HepG2 (cell line): Measurements from ENCODE around the gene TMEM218. TPM values are rescaled to one million over a fixed set of nuclear protein-coding genes. Genes with fewer than 3 reads are reported as not detected.

Experiments used
- ATAC-seq: fragments of 200-7000 bp; cut with Tn5 transposase; 3 replicates; pipeline ENCODE4 v1.9.1; 2020; ENCODE audit warnings: mild to moderate bottlenecking, moderate library complexity
- BruUV-seq: library from RNA; stranded (reverse); fragments of 400-500 nt; replicated peaks from 2 replicates; lab custom pipeline; 2021; lab: Mats Ljungman, UMichigan
- CTCF ChIA-PET: fragments of 300-600 bp; formaldehyde crosslinking; extraction: SDS; loops from one replicate; lab custom pipeline; 2021; ENCODE audit warnings: low total read pairs, inconsistent platforms, low intra/inter-chr PET ratio; lab: Yijun Ruan, JAX
- POLR2A ChIA-PET: fragments of 350-600 bp; sonication (Branson Sonifier 250); formaldehyde crosslinking; loops from one replicate; lab custom pipeline; 2020; ENCODE audit warnings: antibody characterized with exemption, inconsistent platforms; lab: Yijun Ruan, JAX
- DNase-seq: peaks from one replicate; pipeline ENCODE4 v3.0.0-alpha.2; 2015; ENCODE audit warnings: low spot score
- FAIRE-seq: peaks from 3 replicates; lab custom pipeline; 2011; peaks lifted over from hg19 to GRCh38; lab: Jason Lieb, UNC
- H2AFZ ChIP-seq: one replicate; pipeline ENCODE4 v1.6.1; 2011; ENCODE audit warnings: low read length, inconsistent platforms
- H3K27ac ChIP-seq: fragments of 300-600 bp; 3 replicates; pipeline ENCODE4 v1.8.0; 2011; ENCODE audit warnings: mixed run types, mild to moderate bottlenecking, mixed read lengths, low read length, inconsistent platforms; ENCODE audit not compliant: insufficient read depth; ENCODE audit errors: extremely low read length
- H3K27me3 ChIP-seq, 2 experiments: fragments of 200-600 bp in 1 of 2; 2 replicates in 1 of 2; 3 replicates in 1 of 2; pipeline versions ENCODE4 v1.6.0 to v1.8.0; 2011; ENCODE audit warnings: low read length in 2 of 2, mild to moderate bottlenecking in 2 of 2, moderate library complexity in 2 of 2, inconsistent platforms in 1 of 2; ENCODE audit not compliant: insufficient read depth in 2 of 2, control insufficient read depth in 1 of 2
- H3K36me3 ChIP-seq, 2 experiments: fragments of 200-600 bp in 1 of 2; replicated peaks in 1 of 2; 2 replicates in 1 of 2; 3 replicates in 1 of 2; pipeline versions ENCODE4 v1.5.1 to v1.8.0; 2011; ENCODE audit warnings: low read length in 2 of 2, inconsistent platforms in 1 of 2; ENCODE audit not compliant: insufficient read depth in 2 of 2, control insufficient read depth in 1 of 2
- H3K4me1 ChIP-seq: 2 replicates; pipeline ENCODE4 v1.5.1; 2012; ENCODE audit warnings: low read length, inconsistent platforms; ENCODE audit not compliant: insufficient read depth
- H3K4me2 ChIP-seq: 2 replicates; pipeline ENCODE4 v1.6.0; 2011; ENCODE audit warnings: low read depth, low read length, inconsistent platforms
- H3K4me3 ChIP-seq, 3 experiments: fragments of 200-600 bp in 1 of 3; sonication (generic), shearing (Covaris generic) in 1 of 3; replicated peaks in 1 of 3; 2 replicates each; pipeline ENCODE4 v1.5.1; 2011 to 2016; ENCODE audit warnings: low read length in 3 of 3, inconsistent platforms in 2 of 3, low read depth in 2 of 3, mild to moderate bottlenecking in 2 of 3, control low read depth in 1 of 3, mixed read lengths in 1 of 3; ENCODE audit not compliant: insufficient read depth in 1 of 3
- H3K79me2 ChIP-seq: one replicate; pipeline ENCODE4 v1.6.1; 2011; ENCODE audit warnings: low read length, inconsistent platforms; ENCODE audit not compliant: insufficient read depth
- H3K9ac ChIP-seq: 2 replicates; pipeline ENCODE4 v1.6.0; 2011; ENCODE audit warnings: mild to moderate bottlenecking, low read depth, low read length, inconsistent platforms; ENCODE audit not compliant: insufficient read depth
- H3K9me3 ChIP-seq: 2 replicates; pipeline ENCODE4 v1.5.1; 2012; ENCODE audit warnings: mild to moderate bottlenecking, low read length
- H4K20me1 ChIP-seq: 2 replicates; pipeline ENCODE4 v1.6.0; 2011; ENCODE audit warnings: inconsistent platforms, mild to moderate bottlenecking, low read length, moderate library complexity; ENCODE audit not compliant: insufficient read depth
- BCL6 ChIP-seq: IDR thresholded peaks from 2 replicates; pipeline ENCODE4 v1.6.1; 2016; ENCODE audit warnings: missing genetic modification reagents, missing compliant biosample characterization
- KLF9 ChIP-seq: IDR thresholded peaks from 2 replicates; pipeline ENCODE4 v1.6.1; 2016; ENCODE audit warnings: low read depth
- MIXL1 ChIP-seq: IDR thresholded peaks from 2 replicates; pipeline ENCODE4 v1.6.1; 2016
- NCOA2 ChIP-seq: sonication (generic); formaldehyde crosslinking; IDR thresholded peaks from 2 replicates; pipeline ENCODE4 v1.8.0; 2022; ENCODE audit warnings: inconsistent platforms
- NONO ChIP-seq, 2 experiments: fragments of 450-650 bp in 1 of 2; sonication (generic) in 1 of 2; formaldehyde crosslinking in 1 of 2; IDR thresholded peaks in 1 of 2; conservative IDR thresholded peaks in 1 of 2; 2 replicates each; pipeline versions ENCODE4 v1.6.1 to v1.8.0; 2017 to 2022; ENCODE audit warnings: mild to moderate bottlenecking in 1 of 2, missing genetic modification reagents in 1 of 2, moderate library complexity in 1 of 2
- SRSF4 ChIP-seq: fragments of 200-400 bp; formaldehyde crosslinking; IDR thresholded peaks from one replicate; pipeline ENCODE4 v1.6.1; 2018; ENCODE audit warnings: mild to moderate bottlenecking, low read depth, low read length, moderate library complexity; ENCODE audit not compliant: poor library complexity, severe bottlenecking
- SUZ12 ChIP-seq: fragments of 150-350 bp; IDR thresholded peaks from 2 replicates; pipeline ENCODE4 v1.6.1; 2014; ENCODE audit warnings: low read depth, low read length
- ZFP36 ChIP-seq: fragments of 150-350 bp; IDR thresholded peaks from 2 replicates; pipeline ENCODE4 v1.6.1; 2018; ENCODE audit warnings: borderline replicate concordance, low read length, low read depth; ENCODE audit not compliant: partially characterized antibody
- ZNF550 ChIP-seq: sonication (generic); formaldehyde crosslinking; IDR thresholded peaks from 2 replicates; pipeline ENCODE4 v1.4.0; 2020; ENCODE audit warnings: mild to moderate bottlenecking, missing genetic modification reagents, borderline replicate concordance
- WGBS: methylation state at CpG from one replicate; pipeline ENCODE4 v1.1.6; 2017; ENCODE audit warnings: low lambda C conversion rate; 5-methylcytosine and 5-hydroxymethylcytosine counted together
- in situ Hi-C: cut with HindIII; loops from 2 replicates; pipeline ENCODE4 v1.10.0; 2017; ENCODE audit warnings: low pct_unique_long_range_greater_than_20kb; ENCODE audit not compliant: extremely low pct_ligation_motif_present
- intact Hi-C: fragments of 100-400 bp; cut with micrococcal nuclease; formaldehyde crosslinking; loops from one replicate; pipeline ENCODE4 v1.10.0; 2022; ENCODE audit not compliant: unreplicated experiment
- polyA plus RNA-seq, 8 experiments: library from polyadenylated mRNA; depleted of rRNA in 3 of 8; stranded (reverse) in 7 of 8; unstranded in 1 of 8; fragments of >200 nt; fragmentation: Illumina TruSeq in 4 of 8; extraction: Trizol in 4 of 8; gene quantifications; 2 replicates each; pipeline versions ENCODE4 v1.2.1 to v1.2.3, GENCODE V29; 2011 to 2016; ENCODE audit warnings: low read depth in 4 of 8, missing spikeins in 1 of 8, mixed read lengths in 1 of 8; ENCODE audit not compliant: insufficient read depth in 1 of 8
- total RNA-seq, 5 experiments: library from RNA; depleted of rRNA; stranded (reverse); fragments of >200 nt; fragmentation: Illumina TruSeq; extraction: Trizol; gene quantifications; 2 replicates each; pipeline ENCODE4 v1.2.3, GENCODE V29; 2016; ENCODE audit warnings: low read depth in 1 of 5
- TF ChIP-seq, protein P1 (sequence below): sonication (generic); formaldehyde crosslinking; IDR thresholded peaks from 2 replicates; pipeline ENCODE4 v1.4.0; 2020; ENCODE audit warnings: missing genetic modification reagents
- TF ChIP-seq, protein P2 (sequence below): sonication (generic); formaldehyde crosslinking; IDR thresholded peaks from 2 replicates; pipeline ENCODE4 v1.5.1; 2020; ENCODE audit warnings: mild to moderate bottlenecking, missing genetic modification reagents, moderate library complexity
- TF ChIP-seq, protein P3 (sequence below): sonication (generic); formaldehyde crosslinking; IDR thresholded peaks from 2 replicates; pipeline ENCODE4 v1.5.0; 2020; ENCODE audit warnings: mild to moderate bottlenecking, missing genetic modification reagents
- TF ChIP-seq, protein P4 (sequence below): IDR thresholded peaks from 2 replicates; pipeline ENCODE4 v1.6.1; 2016; ENCODE audit warnings: missing compliant biosample characterization, missing genetic modification reagents, borderline replicate concordance

The TMEM218 gene
- total and polyA plus RNA-seq, 2 of the 13 experiments (the other 11 are each of a cell fraction or from before 2014, with no cell fraction given) = 11.8 to 14.0 TPM

DNA sequence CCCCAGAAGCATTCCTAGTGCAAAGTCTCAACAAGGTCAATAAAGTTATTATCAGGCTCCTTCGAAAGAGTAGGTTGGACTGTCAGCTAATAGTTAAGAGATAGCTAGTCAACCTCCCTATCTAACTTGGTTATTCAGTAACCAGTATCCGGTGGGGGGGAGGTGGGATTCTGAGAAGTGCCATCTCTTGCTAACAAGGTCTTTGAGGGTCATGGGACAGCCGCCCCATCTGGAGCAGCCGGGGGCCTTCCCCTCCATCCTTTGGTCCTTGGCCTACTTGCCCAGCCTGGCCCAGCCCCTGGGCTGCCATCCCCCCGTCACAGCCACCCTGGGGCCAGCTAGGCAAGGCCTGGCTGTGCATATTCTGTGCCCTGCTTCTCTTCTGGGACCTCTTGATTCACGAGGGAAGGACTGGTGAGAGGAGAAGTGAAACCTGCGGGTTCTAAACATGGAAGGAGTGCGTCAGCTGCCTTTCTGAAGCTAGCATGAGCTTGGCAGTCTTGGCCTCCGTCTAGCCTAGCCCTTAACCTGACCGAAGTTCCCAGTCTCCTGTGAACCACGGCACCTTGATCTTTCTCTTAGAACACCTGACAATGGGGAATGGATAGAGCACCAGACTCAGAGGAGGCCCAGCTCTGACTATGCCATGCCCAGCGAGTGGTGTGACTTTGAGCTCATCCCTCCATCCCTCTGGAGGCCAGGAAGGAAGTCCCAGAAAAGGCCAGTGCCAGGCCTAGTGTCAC lies 39.0 kb downstream of the TMEM218 start:
- Histone ChIP-seq H3K4me1 (peaks cover 65% of the 10 kb centered on the region), H3K79me2 (no peaks in the 10 kb centered on the region), H3K4me2 (peak overlapping the region; percentile 77), H3K36me3 (no peaks in the 10 kb centered on the region), H3K9me3 (no peaks in the 10 kb centered on the region), H3K27me3 (peaks cover 0 to 4% of the 10 kb centered on the region in 2 experiments; a peak in 1 of 5 replicates), H2AFZ (no peak overlapping the region), H3K4me3 (no peak overlapping the region; a peak in 2 of 6 replicates), H3K9ac (no peak overlapping the region), H4K20me1 (no peaks in the 10 kb centered on the region), H3K27ac (no peak overlapping the region)
- DNase-seq (peak; percentile 45), ATAC-seq (peak; percentile 15), FAIRE-seq (no peak)
- ChIA-PET CTCF (no interaction called here), POLR2A (interaction anchor here (0.9 to 2.9 kb wide), 4 partner anchors 9 to 118 kb away, joined by 3 to 9 read pairs (median 7); partner anchors contain the start of genes CCDC15, SLC37A2 and TMEM218)
- WGBS = 27% methylated on average over 11 of the region's 12 CpGs
- in situ Hi-C loops = no loop called here
- intact Hi-C loops = no loop called here
- no TSS peak for BruUV-seq
- no peak for TF ChIP-seq ZFP36
- TF ChIP-seq SUZ12 = no peak
- no peak for TF ChIP-seq MIXL1 (CRISPR knock-in tag)
- no peak for TF ChIP-seq KLF9
- TF ChIP-seq, protein P1, sequence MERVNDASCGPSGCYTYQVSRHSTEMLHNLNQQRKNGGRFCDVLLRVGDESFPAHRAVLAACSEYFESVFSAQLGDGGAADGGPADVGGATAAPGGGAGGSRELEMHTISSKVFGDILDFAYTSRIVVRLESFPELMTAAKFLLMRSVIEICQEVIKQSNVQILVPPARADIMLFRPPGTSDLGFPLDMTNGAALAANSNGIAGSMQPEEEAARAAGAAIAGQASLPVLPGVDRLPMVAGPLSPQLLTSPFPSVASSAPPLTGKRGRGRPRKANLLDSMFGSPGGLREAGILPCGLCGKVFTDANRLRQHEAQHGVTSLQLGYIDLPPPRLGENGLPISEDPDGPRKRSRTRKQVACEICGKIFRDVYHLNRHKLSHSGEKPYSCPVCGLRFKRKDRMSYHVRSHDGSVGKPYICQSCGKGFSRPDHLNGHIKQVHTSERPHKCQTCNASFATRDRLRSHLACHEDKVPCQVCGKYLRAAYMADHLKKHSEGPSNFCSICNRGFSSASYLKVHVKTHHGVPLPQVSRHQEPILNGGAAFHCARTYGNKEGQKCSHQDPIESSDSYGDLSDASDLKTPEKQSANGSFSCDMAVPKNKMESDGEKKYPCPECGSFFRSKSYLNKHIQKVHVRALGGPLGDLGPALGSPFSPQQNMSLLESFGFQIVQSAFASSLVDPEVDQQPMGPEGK (CRISPR knock-in tag) = 0 out of 2 replicates have a peak, but pooled peaks have one; percentile 26
- no peak for TF ChIP-seq SRSF4
- no peak for TF ChIP-seq NONO (IDR thresholded peaks at IDR 0.05)
- no peak for TF ChIP-seq NONO (CRISPR knock-in tag; conservative IDR thresholded peaks at IDR 0.05)
- TF ChIP-seq, protein P2, sequence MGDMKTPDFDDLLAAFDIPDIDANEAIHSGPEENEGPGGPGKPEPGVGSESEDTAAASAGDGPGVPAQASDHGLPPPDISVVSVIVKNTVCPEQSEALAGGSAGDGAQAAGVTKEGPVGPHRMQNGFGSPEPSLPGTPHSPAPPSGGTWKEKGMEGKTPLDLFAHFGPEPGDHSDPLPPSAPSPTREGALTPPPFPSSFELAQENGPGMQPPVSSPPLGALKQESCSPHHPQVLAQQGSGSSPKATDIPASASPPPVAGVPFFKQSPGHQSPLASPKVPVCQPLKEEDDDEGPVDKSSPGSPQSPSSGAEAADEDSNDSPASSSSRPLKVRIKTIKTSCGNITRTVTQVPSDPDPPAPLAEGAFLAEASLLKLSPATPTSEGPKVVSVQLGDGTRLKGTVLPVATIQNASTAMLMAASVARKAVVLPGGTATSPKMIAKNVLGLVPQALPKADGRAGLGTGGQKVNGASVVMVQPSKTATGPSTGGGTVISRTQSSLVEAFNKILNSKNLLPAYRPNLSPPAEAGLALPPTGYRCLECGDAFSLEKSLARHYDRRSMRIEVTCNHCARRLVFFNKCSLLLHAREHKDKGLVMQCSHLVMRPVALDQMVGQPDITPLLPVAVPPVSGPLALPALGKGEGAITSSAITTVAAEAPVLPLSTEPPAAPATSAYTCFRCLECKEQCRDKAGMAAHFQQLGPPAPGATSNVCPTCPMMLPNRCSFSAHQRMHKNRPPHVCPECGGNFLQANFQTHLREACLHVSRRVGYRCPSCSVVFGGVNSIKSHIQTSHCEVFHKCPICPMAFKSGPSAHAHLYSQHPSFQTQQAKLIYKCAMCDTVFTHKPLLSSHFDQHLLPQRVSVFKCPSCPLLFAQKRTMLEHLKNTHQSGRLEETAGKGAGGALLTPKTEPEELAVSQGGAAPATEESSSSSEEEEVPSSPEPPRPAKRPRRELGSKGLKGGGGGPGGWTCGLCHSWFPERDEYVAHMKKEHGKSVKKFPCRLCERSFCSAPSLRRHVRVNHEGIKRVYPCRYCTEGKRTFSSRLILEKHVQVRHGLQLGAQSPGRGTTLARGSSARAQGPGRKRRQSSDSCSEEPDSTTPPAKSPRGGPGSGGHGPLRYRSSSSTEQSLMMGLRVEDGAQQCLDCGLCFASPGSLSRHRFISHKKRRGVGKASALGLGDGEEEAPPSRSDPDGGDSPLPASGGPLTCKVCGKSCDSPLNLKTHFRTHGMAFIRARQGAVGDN (CRISPR knock-in tag) = peak; percentile 57
- TF ChIP-seq BCL6 (CRISPR knock-in tag) = peak; percentile 61
- no peak for TF ChIP-seq ZNF550 (CRISPR knock-in tag)
- TF ChIP-seq, protein P3, sequence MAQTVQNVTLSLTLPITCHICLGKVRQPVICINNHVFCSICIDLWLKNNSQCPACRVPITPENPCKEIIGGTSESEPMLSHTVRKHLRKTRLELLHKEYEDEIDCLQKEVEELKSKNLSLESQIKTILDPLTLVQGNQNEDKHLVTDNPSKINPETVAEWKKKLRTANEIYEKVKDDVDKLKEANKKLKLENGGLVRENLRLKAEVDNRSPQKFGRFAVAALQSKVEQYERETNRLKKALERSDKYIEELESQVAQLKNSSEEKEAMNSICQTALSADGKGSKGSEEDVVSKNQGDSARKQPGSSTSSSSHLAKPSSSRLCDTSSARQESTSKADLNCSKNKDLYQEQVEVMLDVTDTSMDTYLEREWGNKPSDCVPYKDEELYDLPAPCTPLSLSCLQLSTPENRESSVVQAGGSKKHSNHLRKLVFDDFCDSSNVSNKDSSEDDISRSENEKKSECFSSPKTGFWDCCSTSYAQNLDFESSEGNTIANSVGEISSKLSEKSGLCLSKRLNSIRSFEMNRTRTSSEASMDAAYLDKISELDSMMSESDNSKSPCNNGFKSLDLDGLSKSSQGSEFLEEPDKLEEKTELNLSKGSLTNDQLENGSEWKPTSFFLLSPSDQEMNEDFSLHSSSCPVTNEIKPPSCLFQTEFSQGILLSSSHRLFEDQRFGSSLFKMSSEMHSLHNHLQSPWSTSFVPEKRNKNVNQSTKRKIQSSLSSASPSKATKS (CRISPR knock-in tag) = no peak
- TF ChIP-seq, protein P4, sequence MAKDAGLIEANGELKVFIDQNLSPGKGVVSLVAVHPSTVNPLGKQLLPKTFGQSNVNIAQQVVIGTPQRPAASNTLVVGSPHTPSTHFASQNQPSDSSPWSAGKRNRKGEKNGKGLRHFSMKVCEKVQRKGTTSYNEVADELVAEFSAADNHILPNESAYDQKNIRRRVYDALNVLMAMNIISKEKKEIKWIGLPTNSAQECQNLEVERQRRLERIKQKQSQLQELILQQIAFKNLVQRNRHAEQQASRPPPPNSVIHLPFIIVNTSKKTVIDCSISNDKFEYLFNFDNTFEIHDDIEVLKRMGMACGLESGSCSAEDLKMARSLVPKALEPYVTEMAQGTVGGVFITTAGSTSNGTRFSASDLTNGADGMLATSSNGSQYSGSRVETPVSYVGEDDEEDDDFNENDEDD (CRISPR knock-in tag) = 0 out of 2 replicates have a peak, but pooled peaks have one; percentile 41
- peak; percentile 38; the same call in 1 of the 2 replicates for TF ChIP-seq NCOA2 (CRISPR knock-in tag)
